Left kidney (tissue), 2 donors: ENCODE measurements around the gene BCLAF1. TPM values are rescaled to one million over a fixed set of nuclear protein-coding genes. Genes with fewer than 3 reads are reported as not detected.
A peak's percentile ranks its signal among the peaks of the same experiment; 100 is the strongest.
"Not testable (repeated sequence)": the region's sequence is repeated elsewhere in the genome, so short reads cannot be mapped to it uniquely, and the experiment has no call there.

Experiments used
- DNase-seq: peaks from one replicate; pipeline ENCODE4 v3.0.0-alpha.2; 2013
- polyA plus RNA-seq: library from polyadenylated mRNA; unstranded; fragments of 120-200 nt; gene quantifications from one replicate; pipeline ENCODE4 v1.2.1, GENCODE V29; 2013; ENCODE audit not compliant: insufficient read length

BCLAF1 gene
- polyA plus RNA-seq, 1 donor: 246 TPM

DNA sequence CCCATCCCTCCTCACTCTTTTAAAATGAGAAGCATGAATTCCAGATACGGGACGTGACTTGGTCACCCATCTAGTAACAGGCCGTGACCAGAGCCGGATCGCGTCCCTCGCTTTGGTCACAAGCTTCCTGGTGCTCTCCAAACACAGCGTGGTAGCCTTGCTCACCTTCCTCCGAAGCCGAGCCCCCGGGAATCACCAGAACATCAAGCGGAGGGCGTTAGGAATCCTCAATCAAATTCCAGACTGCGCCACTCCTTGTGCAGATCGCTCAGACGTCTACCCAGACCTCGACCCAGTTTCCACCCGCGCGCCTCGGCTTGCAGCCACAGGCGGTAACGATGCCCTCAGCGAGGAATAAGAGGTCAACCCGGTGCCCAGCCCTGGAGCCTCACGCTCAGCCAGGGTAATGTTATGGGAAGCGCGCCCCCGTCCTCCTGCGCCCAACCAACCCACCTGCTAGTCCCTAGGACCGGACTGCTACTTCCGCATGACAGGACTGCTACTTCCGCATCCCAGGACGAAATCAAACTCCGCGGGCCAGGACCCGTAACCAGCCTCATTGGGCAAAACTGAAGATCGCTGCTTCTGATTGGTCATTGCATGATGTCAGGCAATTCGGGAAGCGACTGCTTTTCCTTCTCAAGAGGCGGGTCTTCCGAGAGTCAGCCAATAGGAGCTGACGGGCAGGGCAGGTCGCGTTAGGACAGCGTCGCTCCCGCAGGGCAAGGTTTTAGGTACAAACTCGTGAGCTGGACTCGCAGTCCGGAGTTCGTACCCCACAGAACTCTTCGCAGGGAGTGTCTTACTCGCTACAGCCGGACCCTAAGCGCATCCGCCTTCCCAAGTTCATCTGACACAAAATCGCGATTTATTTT is 39.6 kb downstream of the BCLAF1 start, which contains the start of gene MTFR2:
MTFR2 (minus strand) TSS at position 501 of the 875 bp plus-strand sequence. CDS start 1,212 bp downstream, outside the sequence.
- peak; percentile 99 for DNase-seq

DNA sequence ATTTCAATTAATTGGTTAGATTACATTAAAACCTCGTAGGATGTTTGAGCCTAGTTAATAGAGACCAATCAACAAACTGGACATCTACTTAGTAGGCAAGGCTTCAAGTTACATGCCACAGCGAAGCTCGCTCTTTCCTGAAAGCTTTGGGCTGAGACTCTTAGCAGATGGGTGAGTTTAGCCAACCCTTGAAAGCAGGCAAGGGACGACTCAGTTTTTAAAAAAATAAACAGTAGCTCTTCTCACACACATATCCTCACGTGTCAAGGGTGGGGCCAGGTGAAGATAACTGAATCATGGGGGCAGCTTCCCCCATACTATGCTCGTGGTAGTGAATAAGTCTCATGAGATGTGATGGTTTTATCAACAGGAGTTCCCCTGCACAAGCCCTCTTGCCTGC is 40.3 kb downstream of the BCLAF1 start:
- no peak for DNase-seq

DNA sequence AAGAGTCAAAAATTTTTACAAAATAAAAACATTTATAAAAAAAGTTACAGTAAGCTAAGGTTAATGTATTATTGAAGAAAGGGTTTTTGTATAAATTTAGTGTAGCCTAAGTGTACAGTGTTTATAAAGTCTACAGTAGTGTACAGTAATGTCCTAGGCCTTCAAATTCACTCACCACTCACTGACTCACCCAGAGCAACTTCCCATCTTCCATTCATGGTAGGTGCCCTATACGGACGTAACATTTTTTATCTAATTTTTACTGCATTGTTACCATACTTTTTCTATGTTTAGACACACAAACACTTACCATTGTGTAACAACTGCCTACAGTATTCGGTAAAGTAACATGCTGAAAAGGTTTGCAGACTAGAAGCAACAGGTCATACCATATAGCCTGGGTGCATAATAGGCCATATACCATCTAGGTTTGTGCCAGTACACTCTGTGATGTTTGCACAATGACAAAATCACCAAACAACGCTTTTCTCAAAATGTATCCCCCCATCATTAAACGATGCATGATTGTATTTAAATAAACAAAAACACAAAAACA is 45.5 kb downstream of the BCLAF1 start:
- no peak for DNase-seq

DNA sequence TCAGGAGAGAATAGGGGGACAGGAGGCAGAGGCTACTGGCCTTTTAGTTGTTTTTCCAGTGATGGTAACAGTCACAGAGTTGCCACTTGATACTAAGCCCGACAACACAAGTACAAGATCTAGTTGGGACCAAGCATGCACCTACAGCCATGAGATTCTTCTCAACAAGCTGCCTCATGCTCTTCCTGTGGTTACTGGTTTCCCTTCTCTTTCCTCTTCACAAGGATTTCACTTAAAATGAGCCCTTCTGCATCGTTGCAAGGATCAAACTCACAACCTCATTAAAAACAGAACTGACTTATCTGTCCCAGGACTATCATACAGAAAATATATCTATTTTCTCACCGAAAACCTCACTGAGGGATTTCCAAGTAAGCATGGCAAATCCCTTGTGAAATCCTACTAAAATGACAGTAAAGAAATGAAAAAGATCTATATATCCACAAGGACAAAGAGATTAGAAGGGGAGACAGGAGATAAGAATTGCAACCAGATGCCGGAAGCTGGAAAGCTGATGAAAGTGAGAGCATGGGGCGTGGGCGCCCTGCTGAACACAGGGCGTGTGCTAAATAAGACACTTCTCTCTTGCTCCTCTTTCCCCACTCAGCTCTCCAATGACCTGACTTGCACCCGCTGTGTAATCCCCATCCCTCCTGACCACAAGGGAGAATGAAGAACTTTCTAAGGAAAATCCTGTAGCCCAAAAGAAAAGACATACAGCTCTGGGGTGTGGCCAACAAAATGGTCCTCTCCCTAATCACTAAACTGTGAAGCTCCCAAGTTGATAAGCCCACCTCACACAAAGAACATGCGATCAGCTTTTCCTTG is 53.0 kb downstream of the BCLAF1 start:
- no peak for DNase-seq

DNA sequence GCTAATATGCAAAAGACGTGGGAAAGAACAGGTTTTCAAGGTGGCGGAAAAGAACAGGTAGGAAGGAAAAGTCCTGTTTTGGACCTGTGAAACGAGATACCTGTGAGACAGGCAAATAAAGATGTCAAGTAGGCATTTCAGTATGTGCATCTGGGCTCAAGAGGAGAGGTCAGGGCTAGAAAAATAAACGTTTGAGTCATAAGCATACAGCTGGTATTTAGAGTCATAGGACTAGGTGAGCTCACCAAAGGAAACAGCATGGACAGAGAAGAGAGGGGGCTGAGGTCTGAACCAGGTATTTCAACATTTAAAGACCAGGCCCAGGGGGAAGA is 54.4 kb downstream of the BCLAF1 start:
- no peak for DNase-seq

DNA sequence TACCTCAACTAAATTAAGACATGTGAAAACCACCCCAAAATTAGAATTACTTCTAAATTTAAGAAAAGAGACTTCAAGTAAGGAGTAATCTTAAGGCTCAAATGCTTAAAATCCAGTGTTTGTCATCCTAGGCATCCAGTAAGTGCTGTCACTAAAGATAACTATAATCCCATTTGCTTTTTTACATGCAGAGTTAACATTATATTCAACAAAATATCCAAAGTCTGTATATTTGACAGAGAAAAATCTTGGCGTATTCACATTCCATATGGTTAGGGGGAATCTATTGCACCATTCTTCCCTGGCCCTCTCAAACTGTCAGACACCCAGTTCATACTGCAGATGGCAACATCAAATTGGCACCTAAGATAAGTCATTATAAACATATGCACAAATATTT is 56.9 kb downstream of the BCLAF1 start:
- no peak for DNase-seq

DNA sequence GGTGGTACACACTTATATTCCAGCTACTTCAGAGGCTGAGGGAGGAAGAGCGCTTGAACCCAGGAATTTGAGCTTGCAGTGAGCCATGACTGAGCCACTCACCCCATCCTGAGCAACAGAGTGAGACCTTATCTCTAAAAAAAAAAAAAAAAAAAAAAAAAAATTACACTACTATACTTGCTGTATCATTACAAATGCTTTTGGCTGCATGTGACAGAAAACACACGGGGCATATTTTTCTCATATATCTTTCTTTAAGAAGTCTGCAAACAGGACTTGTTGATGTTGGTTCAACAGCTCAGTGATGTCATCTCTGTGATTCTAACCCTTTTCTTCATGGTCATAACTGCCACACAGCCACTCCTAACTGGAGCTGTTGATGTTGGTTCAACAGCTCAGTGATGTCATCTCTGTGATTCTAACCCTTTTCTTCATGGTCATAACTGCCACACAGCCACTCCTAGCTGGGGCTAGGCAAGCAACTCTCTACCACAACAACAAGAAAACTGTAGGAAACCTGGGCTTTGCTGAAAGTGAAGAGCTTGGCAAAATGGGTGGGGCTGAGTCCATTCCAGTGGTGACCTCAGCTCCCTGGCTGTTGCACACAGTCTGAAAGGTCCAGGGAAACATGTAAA is 59.3 kb downstream of the BCLAF1 start:
- no peak for DNase-seq

DNA sequence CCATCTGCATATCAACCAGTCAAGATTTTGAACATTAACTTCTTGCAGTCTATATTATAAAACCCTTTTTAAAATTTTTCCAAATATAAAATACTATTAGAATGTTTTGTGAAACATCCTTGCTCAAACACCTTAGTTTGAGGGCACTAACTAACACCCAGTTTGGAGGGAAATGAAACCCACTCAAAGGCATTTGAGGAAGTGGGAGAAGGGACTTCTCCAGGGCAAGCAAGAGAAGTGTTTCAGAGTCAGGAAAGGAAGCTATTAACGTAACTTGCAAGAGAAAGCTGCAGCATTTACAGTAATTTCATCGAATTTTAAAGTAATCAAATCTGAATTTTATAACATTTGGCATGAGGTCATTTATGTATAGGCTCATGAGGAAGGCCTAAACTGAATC is 60.8 kb downstream of the BCLAF1 start:
- no peak for DNase-seq

DNA sequence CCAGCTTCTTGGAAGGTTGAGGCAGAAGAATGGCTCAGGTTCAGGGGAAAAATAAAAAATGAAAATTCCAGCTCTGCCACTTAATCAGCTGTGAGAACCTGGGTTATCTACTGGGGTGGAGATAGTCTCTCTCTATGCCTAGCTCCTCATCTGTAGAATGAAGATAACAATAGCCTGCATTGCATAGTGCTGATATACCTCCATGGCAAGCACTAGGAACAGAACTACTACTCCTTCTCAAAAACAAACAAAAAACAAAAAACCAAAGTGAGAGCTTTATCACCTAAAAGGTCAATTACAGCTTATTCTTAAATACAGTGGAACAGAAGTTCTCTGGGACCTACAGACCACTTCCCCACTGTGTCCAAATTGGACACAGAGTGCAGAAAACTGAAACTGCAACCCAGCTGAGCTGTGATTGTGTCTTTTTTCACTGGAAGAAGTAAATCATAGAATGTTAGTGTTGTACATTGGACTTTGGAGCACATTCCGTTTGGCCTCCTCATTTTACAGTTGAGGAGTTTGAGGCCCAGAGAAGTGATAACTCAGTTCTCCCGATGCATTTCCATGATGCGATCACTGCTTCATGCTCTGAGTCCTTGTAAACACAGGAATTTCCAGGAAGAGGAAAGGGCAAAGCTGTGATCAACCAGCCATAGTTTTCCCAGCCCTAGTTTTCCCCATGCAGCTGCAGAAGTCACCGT is 62.8 kb downstream of the BCLAF1 start:
- DNase-seq: peak; percentile 39

DNA sequence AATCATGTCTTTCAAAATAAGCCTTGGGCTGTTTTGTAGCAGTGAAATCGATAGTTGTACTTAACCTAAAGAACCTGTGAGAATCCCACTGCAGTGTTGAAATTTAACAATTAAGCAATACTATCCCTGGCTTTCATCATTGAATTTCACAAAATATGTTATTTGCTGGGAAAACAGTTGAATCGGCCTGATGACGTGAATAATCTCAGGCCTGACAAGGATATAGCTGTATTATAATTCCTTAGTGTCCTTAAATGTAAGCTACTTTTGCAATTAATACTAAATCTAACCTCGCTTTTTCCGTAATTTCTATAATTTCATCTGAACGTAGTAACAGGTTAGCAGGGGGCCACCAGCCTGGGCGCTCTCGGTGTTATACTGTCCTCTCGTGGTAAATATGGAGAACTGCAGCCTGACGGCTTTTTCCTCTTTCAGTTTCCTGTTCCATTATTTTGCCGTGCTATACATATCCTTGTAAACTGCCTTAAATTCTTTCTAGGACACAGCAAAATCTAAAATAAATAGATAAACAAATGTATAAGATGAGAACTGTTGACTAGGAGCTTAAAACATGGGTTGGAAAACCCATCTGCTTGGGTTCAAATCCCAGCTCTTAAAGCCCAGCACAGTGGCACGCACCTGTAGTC is 63.5 kb downstream of the BCLAF1 start:
- peak; percentile 56 for DNase-seq

DNA sequence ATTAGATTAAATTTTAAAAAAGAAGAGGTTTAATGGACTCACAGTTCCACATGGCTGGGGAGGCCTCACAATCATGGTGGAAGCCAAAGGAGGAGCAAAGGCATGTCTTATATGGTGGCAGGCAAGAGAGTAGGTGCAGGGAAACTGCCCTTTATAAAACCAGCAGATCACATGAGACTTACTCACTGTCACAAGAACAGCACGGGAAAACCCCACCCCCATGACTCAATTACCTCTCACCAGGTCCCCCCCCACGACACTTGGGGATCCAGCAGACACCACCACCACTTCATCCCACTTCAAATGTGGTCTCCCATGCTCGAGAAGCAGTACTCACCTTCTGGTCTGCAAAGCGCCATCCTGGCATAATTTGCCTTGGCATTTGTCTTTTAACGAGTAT is 64.2 kb downstream of the BCLAF1 start:
- no peak for DNase-seq

DNA sequence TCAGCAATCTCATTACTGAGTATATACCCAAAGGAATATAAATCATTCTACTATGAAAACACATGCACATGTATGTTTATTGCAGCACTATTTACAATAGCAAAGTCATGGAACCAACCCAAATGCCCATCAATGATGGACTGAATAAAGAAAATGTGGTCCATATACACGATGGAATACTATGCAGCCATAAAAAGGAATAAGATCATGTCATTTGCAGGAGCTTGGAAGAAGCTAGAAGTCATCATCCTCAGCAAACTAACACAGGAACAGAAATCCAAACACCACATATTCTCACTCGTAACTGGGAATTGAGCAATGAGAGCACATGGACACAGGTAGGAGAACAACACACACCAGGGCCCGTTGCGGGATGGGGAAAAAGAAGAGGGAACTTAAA is 64.7 kb downstream of the BCLAF1 start:
- not testable (repeated sequence) for DNase-seq

DNA sequence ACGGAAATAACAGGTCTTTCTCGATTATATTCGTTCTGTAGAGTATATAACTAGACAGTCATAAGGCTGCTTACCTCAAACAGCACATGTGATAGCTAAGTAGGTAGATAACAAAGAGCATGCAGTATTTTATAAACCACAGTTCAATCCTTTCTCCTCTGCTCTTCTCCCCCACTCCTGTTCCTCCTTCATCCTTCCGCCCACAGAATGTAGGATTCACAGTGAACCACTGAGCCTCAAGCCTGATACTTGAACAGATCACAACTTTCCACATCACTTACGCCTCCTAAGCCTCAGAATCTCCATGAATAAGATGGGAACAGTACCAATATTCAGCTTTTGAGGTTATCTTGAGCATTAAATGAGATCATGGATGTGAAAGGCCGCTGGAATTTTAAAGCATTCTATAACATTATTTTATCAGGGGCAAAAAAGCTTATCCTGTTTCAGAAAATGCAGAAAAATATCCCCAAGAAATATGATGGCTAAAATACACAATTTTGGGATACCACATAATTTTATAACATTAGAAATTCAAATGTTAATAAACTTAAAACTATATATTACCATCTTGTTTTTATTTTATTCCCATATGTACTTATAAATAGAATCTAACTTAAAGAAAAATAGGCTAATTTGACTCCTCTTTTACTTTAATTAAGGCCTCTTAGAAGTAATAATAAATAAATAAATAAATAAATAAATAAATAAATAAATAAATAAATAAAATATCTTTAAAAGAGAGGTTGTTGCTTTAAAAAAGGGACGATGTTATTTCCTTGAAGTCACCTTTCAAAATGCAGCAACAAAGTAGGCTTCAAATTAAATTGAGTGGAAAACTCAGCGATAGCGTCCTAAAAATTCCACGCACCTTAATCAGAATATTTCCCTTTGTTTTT is 72.9 kb downstream of the BCLAF1 start:
- DNase-seq: no peak

DNA sequence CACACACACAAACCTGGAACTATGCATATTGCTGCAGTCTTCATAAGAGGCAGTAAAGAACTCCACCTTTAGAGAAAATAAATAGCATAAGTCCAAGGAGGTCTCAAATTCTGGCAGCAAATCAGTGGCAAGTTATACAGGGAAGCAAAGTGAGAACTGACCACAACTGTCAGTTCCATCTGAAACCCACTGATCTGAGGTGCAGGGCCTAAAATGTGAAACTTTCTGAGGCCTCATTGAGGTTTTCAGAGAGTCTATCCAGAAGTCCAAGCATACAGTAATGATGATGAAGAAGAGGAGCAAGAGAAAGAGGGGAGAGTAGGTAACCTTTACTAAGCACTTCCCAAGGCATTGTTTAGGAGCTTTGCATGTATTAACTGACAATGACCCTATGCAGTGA is 75.8 kb downstream of the BCLAF1 start:
- no peak for DNase-seq

DNA sequence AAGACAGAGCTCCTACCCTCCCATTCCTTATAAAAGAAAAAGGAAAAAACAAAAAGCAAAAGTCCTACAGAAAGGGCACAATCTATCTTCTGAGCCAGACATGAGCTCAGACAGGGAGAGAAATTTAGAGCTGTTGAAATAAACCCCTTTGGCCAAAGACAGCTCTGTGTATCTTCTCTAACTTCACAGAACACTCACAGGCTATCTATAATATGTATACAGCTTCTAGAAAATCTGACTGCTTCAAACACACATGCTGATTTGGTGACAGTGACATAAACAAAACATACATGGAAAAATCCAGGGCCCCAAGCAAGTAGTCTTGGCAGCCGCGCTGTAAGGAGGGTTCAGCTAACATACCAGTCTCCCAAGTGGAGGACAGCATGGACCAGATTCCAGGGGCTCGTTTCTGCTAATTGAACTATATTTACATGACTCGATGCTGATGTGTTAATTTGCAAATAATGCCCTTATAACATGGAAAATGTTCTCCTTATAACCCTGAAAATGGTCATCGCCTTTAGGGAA is 76.6 kb downstream of the BCLAF1 start:
- no peak for DNase-seq

DNA sequence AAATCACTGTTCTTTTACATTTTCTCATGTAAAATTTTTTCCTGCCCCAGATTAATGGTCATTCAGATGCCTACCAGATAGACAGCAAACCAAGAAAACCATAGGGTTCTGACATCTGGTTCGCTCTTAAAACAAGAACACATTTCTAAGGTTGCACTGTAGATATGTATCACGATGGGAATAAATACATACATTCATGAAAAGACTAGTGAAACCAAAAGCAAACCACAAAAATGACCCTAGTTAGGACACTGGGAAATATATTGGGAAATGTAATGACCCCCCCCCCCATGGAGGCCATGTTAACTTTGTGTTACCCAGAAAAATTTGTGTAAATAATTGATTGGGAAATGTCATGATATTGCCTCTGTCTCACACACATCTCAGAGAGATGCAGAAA is 77.0 kb downstream of the BCLAF1 start:
- no peak for DNase-seq

DNA sequence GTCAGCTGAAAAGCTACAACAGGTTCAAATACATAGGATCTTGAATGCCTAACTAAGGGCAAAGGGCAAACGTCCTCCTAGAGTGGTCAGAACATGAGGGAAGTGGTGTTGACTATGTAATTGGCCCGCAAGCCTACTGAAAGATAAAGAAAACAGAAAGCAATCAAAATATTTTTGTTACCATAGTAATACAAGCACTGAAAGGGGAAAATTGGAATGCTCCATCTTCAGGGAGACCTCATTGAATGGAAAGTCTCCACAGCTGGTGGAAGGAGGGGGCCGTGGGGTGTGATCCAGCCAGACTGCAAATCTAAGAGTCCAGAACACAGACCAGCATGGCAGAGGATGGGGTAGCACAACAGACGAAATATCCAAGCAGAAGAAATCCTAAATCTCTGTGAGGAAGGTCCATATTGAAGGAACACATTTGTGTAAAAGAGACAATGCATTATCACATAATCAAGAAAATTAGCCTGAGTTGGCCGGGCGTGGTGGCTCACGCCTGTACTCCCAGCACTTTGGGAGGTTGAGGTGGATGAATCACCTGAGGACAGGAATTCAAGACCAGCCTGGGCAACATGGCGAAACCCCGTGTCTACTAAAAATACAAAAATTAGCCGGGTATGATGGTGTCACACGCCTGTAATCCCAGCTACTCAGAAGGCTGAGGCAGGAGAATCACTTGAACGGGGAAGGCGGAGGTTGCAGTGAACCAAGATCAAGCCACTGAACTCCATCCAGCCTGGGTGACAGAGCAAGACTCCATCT is 79.1 kb downstream of the BCLAF1 start:
- no peak for DNase-seq

DNA sequence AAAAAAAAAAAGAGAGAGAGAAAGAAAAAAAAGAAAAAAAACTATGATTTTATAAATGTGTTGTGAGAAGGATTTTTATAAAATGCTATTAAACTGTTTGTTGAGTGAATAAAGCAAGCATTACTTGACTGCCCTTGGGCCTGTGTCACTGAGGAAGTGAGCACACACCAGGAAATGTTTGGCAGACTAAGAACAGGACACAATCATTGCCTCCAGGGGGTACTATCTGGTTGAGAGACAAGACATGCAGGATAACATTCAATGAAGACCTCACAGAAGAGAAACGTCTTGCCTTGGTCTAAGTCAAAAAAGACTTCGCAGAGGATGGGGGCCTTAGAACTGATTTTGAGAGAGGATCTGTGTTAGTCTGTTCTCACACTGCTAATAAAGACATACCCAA is 80.2 kb downstream of the BCLAF1 start:
- no peak for DNase-seq

DNA sequence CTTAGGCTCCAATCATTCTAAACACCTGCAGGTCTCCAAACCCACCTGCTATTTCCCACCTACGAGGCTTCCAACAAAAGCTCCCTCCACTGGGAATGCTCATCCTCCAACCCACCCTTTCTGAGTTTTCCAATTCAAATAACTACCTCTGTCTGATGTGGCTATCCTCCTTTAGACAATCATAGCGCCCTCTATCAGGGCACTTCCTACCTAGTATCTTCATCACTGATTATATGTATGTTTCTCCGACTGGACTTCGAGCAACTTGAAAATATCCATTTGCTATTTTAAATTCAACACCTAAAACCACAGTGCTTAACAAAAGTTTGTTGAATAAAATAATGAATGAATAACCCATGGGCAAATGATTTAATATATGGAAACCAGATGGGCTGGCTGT is 80.9 kb downstream of the BCLAF1 start:
- DNase-seq: no peak
